RWPE2 (cell line): ENCODE measurements around the gene MRNIP.

Source experiments
- ATAC-seq: fragments of 200-7000 bp; cut with Tn5 transposase; 3 replicates; pipeline ENCODE4 v1.9.1; 2021; ENCODE audit warnings: low read depth
- DNase-seq: peaks from one replicate; pipeline ENCODE4 v3.0.0-alpha.2; 2020; ENCODE audit warnings: low spot score
- H3K27ac ChIP-seq: fragments of 450-650 bp; 2 replicates; pipeline ENCODE4 v1.5.1; 2017; ENCODE audit warnings: mild to moderate bottlenecking; ENCODE audit not compliant: poor library complexity, severe bottlenecking
- H3K27me3 ChIP-seq: fragments of 250-450 bp; sonication (Bioruptor Pico); 2 replicates; pipeline ENCODE4 v1.5.1; 2021; ENCODE audit warnings: mild to moderate bottlenecking, moderate library complexity; ENCODE audit not compliant: insufficient read depth, poor library complexity, severe bottlenecking
- H3K36me3 ChIP-seq: fragments of 250-450 bp; sonication (Bioruptor Pico); 2 replicates; pipeline ENCODE4 v1.5.1; 2020; ENCODE audit warnings: low read depth, mild to moderate bottlenecking, moderate library complexity
- H3K4me1 ChIP-seq: fragments of 250-450 bp; sonication (Bioruptor Pico); 2 replicates; pipeline ENCODE4 v1.5.1; 2021; ENCODE audit warnings: mild to moderate bottlenecking, moderate library complexity; ENCODE audit not compliant: insufficient read depth, poor library complexity, severe bottlenecking
- H3K4me3 ChIP-seq: fragments of 250-450 bp; sonication (Bioruptor Pico); 2 replicates; pipeline ENCODE4 v1.5.1; 2021; ENCODE audit warnings: mild to moderate bottlenecking, moderate library complexity; ENCODE audit not compliant: severe bottlenecking
- H3K9me3 ChIP-seq: fragments of 250-450 bp; sonication (Bioruptor Pico); 2 replicates; pipeline ENCODE4 v1.5.1; 2021; ENCODE audit warnings: mild to moderate bottlenecking, moderate library complexity; ENCODE audit not compliant: severe bottlenecking
- TF ChIP-seq, protein P1 (sequence below): fragments of 450-650 bp; IDR thresholded peaks from one replicate; pipeline ENCODE4 v1.5.1; 2017; ENCODE audit warnings: mild to moderate bottlenecking, moderate library complexity; ENCODE audit not compliant: poor library complexity, severe bottlenecking

MRNIP gene

GRCh38 chr5:179796877-179797608, 61.6 kb downstream of the MRNIP start:
- peak; percentile 73 for DNase-seq
- TF ChIP-seq, protein P1, sequence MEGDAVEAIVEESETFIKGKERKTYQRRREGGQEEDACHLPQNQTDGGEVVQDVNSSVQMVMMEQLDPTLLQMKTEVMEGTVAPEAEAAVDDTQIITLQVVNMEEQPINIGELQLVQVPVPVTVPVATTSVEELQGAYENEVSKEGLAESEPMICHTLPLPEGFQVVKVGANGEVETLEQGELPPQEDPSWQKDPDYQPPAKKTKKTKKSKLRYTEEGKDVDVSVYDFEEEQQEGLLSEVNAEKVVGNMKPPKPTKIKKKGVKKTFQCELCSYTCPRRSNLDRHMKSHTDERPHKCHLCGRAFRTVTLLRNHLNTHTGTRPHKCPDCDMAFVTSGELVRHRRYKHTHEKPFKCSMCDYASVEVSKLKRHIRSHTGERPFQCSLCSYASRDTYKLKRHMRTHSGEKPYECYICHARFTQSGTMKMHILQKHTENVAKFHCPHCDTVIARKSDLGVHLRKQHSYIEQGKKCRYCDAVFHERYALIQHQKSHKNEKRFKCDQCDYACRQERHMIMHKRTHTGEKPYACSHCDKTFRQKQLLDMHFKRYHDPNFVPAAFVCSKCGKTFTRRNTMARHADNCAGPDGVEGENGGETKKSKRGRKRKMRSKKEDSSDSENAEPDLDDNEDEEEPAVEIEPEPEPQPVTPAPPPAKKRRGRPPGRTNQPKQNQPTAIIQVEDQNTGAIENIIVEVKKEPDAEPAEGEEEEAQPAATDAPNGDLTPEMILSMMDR = no peak
- no peaks in the 10 kb centered on the region for H3K9me3 ChIP-seq
- H3K27me3 ChIP-seq = no peaks in the 10 kb centered on the region
- peak overlapping the region; percentile 63 for H3K4me3 ChIP-seq
- ATAC-seq = no peak
- peak overlapping the region; percentile 74 for H3K27ac ChIP-seq
- no peaks in the 10 kb centered on the region for H3K4me1 ChIP-seq
- H3K36me3 ChIP-seq = peaks cover 45% of the 10 kb centered on the region

GRCh38 chr5:179795863-179796833, 62.5 kb downstream of the MRNIP start:
- H3K27ac ChIP-seq = peak overlapping the region; percentile 74

DNA sequence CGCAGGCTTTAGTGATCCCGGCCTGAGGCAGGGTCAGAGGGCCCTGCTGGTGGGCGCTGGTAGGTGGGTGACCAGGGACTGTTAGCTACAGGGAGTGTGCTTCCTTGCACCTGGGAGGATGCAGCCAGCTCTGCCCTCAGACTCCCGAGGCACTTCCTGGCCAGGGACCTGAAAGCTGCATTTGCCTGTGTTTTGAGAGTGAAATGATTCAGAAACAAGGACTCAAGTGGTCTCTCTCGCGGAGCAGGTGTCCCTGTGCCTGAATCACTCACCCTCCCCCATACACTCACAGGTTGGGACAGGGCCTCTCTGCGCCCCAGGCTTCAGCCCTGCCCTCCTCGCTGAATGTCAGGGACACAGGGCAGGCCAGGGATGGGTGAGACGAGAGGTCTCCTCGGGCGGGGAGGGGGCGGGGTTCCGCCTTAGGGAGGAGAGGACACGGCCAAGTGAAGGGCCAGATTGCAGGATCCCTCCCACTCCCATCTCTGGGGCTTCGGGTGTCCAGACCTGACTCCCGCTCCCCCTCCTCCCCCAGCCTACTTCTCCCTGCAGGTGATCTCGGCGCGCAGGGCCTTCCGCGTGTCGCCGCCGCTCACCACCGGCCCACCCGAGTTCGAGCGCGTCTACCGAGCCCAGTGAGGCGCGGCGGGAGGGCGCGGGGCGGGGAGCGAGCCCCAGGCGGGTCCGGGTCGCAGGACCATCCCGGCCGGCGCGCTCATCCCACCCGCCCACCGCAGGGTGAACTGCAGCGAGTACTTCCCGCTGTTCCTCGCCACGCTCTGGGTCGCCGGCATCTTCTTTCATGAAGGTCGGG, 63.4 kb downstream of the MRNIP start:
- DNase-seq = peak; percentile 78
- Histone ChIP-seq H3K36me3 (peaks cover 31% of the 10 kb centered on the region), H3K4me1 (no peaks in the 10 kb centered on the region), H3K27me3 (no peaks in the 10 kb centered on the region), H3K4me3 (peak overlapping the region; percentile 63), H3K9me3 (no peaks in the 10 kb centered on the region), H3K27ac (peak overlapping the region; percentile 74)
- TF ChIP-seq, protein P1 = no peak
- peak; percentile 14 for ATAC-seq

More at GRCh38 chr5:179795863-179796833, 62.5 kb downstream of the MRNIP start:
- Histone ChIP-seq H3K36me3 (peaks cover 39% of the 10 kb centered on the region), H3K4me3 (peak overlapping the region; percentile 63), H3K4me1 (no peaks in the 10 kb centered on the region), H3K9me3 (no peaks in the 10 kb centered on the region), H3K27me3 (no peaks in the 10 kb centered on the region)
- peak; percentile 71 for ATAC-seq
- peak; percentile 90 for DNase-seq
- TF ChIP-seq, protein P1 = peak; percentile 98

- ATAC-seq (no peak), DNase-seq (no peak)
- TF ChIP-seq, protein P1 = no peak
- Histone ChIP-seq H3K36me3 (peaks cover 24% of the 10 kb centered on the region), H3K27ac (peak overlapping the region; percentile 74), H3K9me3 (no peaks in the 10 kb centered on the region), H3K4me1 (no peaks in the 10 kb centered on the region), H3K4me3 (no peak overlapping the region), H3K27me3 (no peaks in the 10 kb centered on the region)
Observed at GRCh38 chr5:179794575-179794974, 64.0 kb downstream of the MRNIP start.
